EH (cell line): Measurements from ENCODE around the gene SLC4A9.
A peak's percentile ranks its signal among the peaks of the same experiment; 100 is the strongest.

Experiments
- DNase-seq: peaks from one replicate; pipeline ENCODE4 v3.0.0-alpha.2; 2015; ENCODE audit warnings: low read depth

SLC4A9 gene

GRCh38 chr5:140362875-140363630, 3.1 kb downstream of the SLC4A9 start:
- DNase-seq = peak; percentile 64

GRCh38 chr5:140363631-140364471, 3.9 kb downstream of the SLC4A9 start:
- no peak for DNase-seq

GRCh38 chr5:140364472-140364765, 4.4 kb downstream of the SLC4A9 start:
- DNase-seq = no peak

- DNase-seq = no peak
Measured at GRCh38 chr5:140365282-140365681, 5.3 kb downstream of the SLC4A9 start.

GRCh38 chr5:140365941-140366340, 5.9 kb downstream of the SLC4A9 start:
- no peak for DNase-seq

- no peak for DNase-seq
Measured at GRCh38 chr5:140366589-140367255, 6.7 kb downstream of the SLC4A9 start.

GRCh38 chr5:140367256-140368013, 7.4 kb downstream of the SLC4A9 start:
- DNase-seq = no peak

- DNase-seq = no peak
Measured at GRCh38 chr5:140371356-140372151, 11.6 kb downstream of the SLC4A9 start.

- DNase-seq = peak; percentile 82
Measured at GRCh38 chr5:140372971-140373487, 13.0 kb downstream of the SLC4A9 start.

- DNase-seq = no peak
Measured at GRCh38 chr5:140381351-140381750, 21.4 kb downstream of the SLC4A9 start.

GRCh38 chr5:140381972-140382371, 22.0 kb downstream of the SLC4A9 start:
- peak; percentile 11 for DNase-seq

- no peak for DNase-seq
Measured at GRCh38 chr5:140382866-140383265, 22.9 kb downstream of the SLC4A9 start.

GRCh38 chr5:140383300-140383699, 23.3 kb downstream of the SLC4A9 start:
- DNase-seq = no peak

GRCh38 chr5:140388052-140388451, 28.1 kb downstream of the SLC4A9 start:
- no peak for DNase-seq

- DNase-seq = peak; percentile 20
Measured at GRCh38 chr5:140391312-140391711, 31.3 kb downstream of the SLC4A9 start.

GRCh38 chr5:140391732-140392131, 31.7 kb downstream of the SLC4A9 start:
- no peak for DNase-seq

- no peak for DNase-seq
Measured at GRCh38 chr5:140393738-140394137, 33.7 kb downstream of the SLC4A9 start.

- DNase-seq = peak; percentile 27
Measured at GRCh38 chr5:140398379-140398811, 38.4 kb downstream of the SLC4A9 start.

GRCh38 chr5:140399979-140400729, 40.2 kb downstream of the SLC4A9 start:
- no peak for DNase-seq

GRCh38 chr5:140400730-140401361, 40.9 kb downstream of the SLC4A9 start:
- DNase-seq = peak; percentile 97
